ENCODE measurements around the gene DUS2.

The DUS2 gene

GRCh38 chr16:68022728-68023537 is at the start of gene DUS2, which contains the start of gene DDX28:
Gene DUS2, plus strand, starts transcription at chr16:68023284. Its CDS starts 14,740 bp downstream, at chr16:68038024.
Gene DDX28, minus strand, starts transcription at chr16:68023232. Its CDS starts 30 bp downstream, at chr16:68023202.
- Histone ChIP-seq H3K27me3 (ENCODE audit: control insufficient read depth, insufficient read depth, low read length) (no peaks in the 10 kb centered on the region), H3K27ac (ENCODE audit: low read depth, low read length) (peak within 1 kb of the TSS; percentile 77), H3K4me1 (ENCODE audit: control insufficient read depth, insufficient read depth, low read length) (peaks cover 7% of the 10 kb centered on the region), H3K9ac (ENCODE audit: low read length) (peak within 1 kb of the TSS; percentile 99), H3K36me3 (ENCODE audit: control insufficient read depth, insufficient read depth, low read length) (no peaks in the 10 kb centered on the region), H3K4me3 (ENCODE audit: low read length) (peak within 1 kb of the TSS; percentile 99)

- no peak overlapping the region for H3K9ac ChIP-seq (ENCODE audit: low read length)
- no peaks in the 10 kb centered on the region for H3K4me1 ChIP-seq (ENCODE audit: control insufficient read depth, insufficient read depth, low read length)
- no peak overlapping the region for H3K27ac ChIP-seq (ENCODE audit: low read depth, low read length)
- H3K27me3 ChIP-seq (ENCODE audit: control insufficient read depth, insufficient read depth, low read length) = no peaks in the 10 kb centered on the region
- H3K4me3 ChIP-seq (ENCODE audit: low read length) = no peak overlapping the region
- H3K36me3 ChIP-seq (ENCODE audit: control insufficient read depth, insufficient read depth, low read length) = no peaks in the 10 kb centered on the region
These were observed 47.6 kb upstream of the DUS2 start for GRCh38 chr16:67975321-67976105.

GRCh38 chr16:67976205-67976604 is 46.9 kb upstream of the DUS2 start:
- H3K4me1 ChIP-seq (ENCODE audit: control insufficient read depth, insufficient read depth, low read length) = no peaks in the 10 kb centered on the region
- no peaks in the 10 kb centered on the region for H3K27me3 ChIP-seq (ENCODE audit: control insufficient read depth, insufficient read depth, low read length)
- no peaks in the 10 kb centered on the region for H3K36me3 ChIP-seq (ENCODE audit: control insufficient read depth, insufficient read depth, low read length)
- H3K4me3 ChIP-seq (ENCODE audit: low read length) = no peak overlapping the region
- H3K9ac ChIP-seq (ENCODE audit: low read length) = no peak overlapping the region
- H3K27ac ChIP-seq (ENCODE audit: low read depth, low read length) = no peak overlapping the region

- no peak overlapping the region for H3K27ac ChIP-seq (ENCODE audit: low read depth, low read length)
- H3K9ac ChIP-seq (ENCODE audit: low read length) = no peak overlapping the region
- H3K4me3 ChIP-seq (ENCODE audit: low read length) = no peak overlapping the region
- H3K4me1 ChIP-seq (ENCODE audit: control insufficient read depth, insufficient read depth, low read length) = no peaks in the 10 kb centered on the region
- H3K27me3 ChIP-seq (ENCODE audit: control insufficient read depth, insufficient read depth, low read length) = no peaks in the 10 kb centered on the region
- no peaks in the 10 kb centered on the region for H3K36me3 ChIP-seq (ENCODE audit: control insufficient read depth, insufficient read depth, low read length)
These were observed 46.1 kb upstream of the DUS2 start for GRCh38 chr16:67977005-67977404.

GRCh38 chr16:67977469-67978227 is 45.4 kb upstream of the DUS2 start:
- no peaks in the 10 kb centered on the region for H3K4me1 ChIP-seq (ENCODE audit: control insufficient read depth, insufficient read depth, low read length)
- no peak overlapping the region for H3K9ac ChIP-seq (ENCODE audit: low read length)
- H3K27me3 ChIP-seq (ENCODE audit: control insufficient read depth, insufficient read depth, low read length) = no peaks in the 10 kb centered on the region
- no peak overlapping the region for H3K27ac ChIP-seq (ENCODE audit: low read depth, low read length)
- no peaks in the 10 kb centered on the region for H3K36me3 ChIP-seq (ENCODE audit: control insufficient read depth, insufficient read depth, low read length)
- no peak overlapping the region for H3K4me3 ChIP-seq (ENCODE audit: low read length)

- Histone ChIP-seq H3K27me3 (ENCODE audit: control insufficient read depth, insufficient read depth, low read length) (no peaks in the 10 kb centered on the region), H3K4me1 (ENCODE audit: control insufficient read depth, insufficient read depth, low read length) (no peaks in the 10 kb centered on the region), H3K27ac (ENCODE audit: low read depth, low read length) (no peak within 1 kb of the TSS), H3K36me3 (ENCODE audit: control insufficient read depth, insufficient read depth, low read length) (no peaks in the 10 kb centered on the region), H3K4me3 (ENCODE audit: low read length) (no peak within 1 kb of the TSS), H3K9ac (ENCODE audit: low read length) (no peak within 1 kb of the TSS)
These were observed 43.0 kb upstream of the DUS2 start, which contains the start of gene DPEP3 for GRCh38 chr16:67979955-67980678. Gene DPEP3, minus strand, starts transcription at chr16:67980499. Its CDS starts 119 bp downstream, at chr16:67980380.

GRCh38 chr16:67982011-67982696 is 40.9 kb upstream of the DUS2 start:
- H3K4me1 ChIP-seq (ENCODE audit: control insufficient read depth, insufficient read depth, low read length) = no peaks in the 10 kb centered on the region
- H3K9ac ChIP-seq (ENCODE audit: low read length) = no peak overlapping the region
- H3K36me3 ChIP-seq (ENCODE audit: control insufficient read depth, insufficient read depth, low read length) = no peaks in the 10 kb centered on the region
- no peak overlapping the region for H3K4me3 ChIP-seq (ENCODE audit: low read length)
- H3K27me3 ChIP-seq (ENCODE audit: control insufficient read depth, insufficient read depth, low read length) = no peaks in the 10 kb centered on the region
- H3K27ac ChIP-seq (ENCODE audit: low read depth, low read length) = no peak overlapping the region

GRCh38 chr16:67986949-67987348 is 36.1 kb upstream of the DUS2 start:
- no peak overlapping the region for H3K27ac ChIP-seq (ENCODE audit: low read depth, low read length)
- no peak overlapping the region for H3K9ac ChIP-seq (ENCODE audit: low read length)
- no peak overlapping the region for H3K4me3 ChIP-seq (ENCODE audit: low read length)
- no peaks in the 10 kb centered on the region for H3K36me3 ChIP-seq (ENCODE audit: control insufficient read depth, insufficient read depth, low read length)
- no peaks in the 10 kb centered on the region for H3K4me1 ChIP-seq (ENCODE audit: control insufficient read depth, insufficient read depth, low read length)
- H3K27me3 ChIP-seq (ENCODE audit: control insufficient read depth, insufficient read depth, low read length) = no peaks in the 10 kb centered on the region

GRCh38 chr16:67987460-67988160 is 35.5 kb upstream of the DUS2 start:
- H3K9ac ChIP-seq (ENCODE audit: low read length) = no peak overlapping the region
- H3K36me3 ChIP-seq (ENCODE audit: control insufficient read depth, insufficient read depth, low read length) = no peaks in the 10 kb centered on the region
- H3K27me3 ChIP-seq (ENCODE audit: control insufficient read depth, insufficient read depth, low read length) = no peaks in the 10 kb centered on the region
- H3K4me3 ChIP-seq (ENCODE audit: low read length) = no peak overlapping the region
- no peak overlapping the region for H3K27ac ChIP-seq (ENCODE audit: low read depth, low read length)
- no peaks in the 10 kb centered on the region for H3K4me1 ChIP-seq (ENCODE audit: control insufficient read depth, insufficient read depth, low read length)

GRCh38 chr16:67988675-67989074 is 34.4 kb upstream of the DUS2 start:
- Histone ChIP-seq H3K4me1 (ENCODE audit: control insufficient read depth, insufficient read depth, low read length) (peaks cover 4% of the 10 kb centered on the region), H3K27me3 (ENCODE audit: control insufficient read depth, insufficient read depth, low read length) (no peaks in the 10 kb centered on the region), H3K36me3 (ENCODE audit: control insufficient read depth, insufficient read depth, low read length) (no peaks in the 10 kb centered on the region), H3K9ac (ENCODE audit: low read length) (no peak overlapping the region), H3K27ac (ENCODE audit: low read depth, low read length) (no peak overlapping the region), H3K4me3 (ENCODE audit: low read length) (no peak overlapping the region)
